ENCODE measurements around the gene ARHGEF17.
"Not testable (repeated sequence)": the region's sequence is repeated elsewhere in the genome, so short reads cannot be mapped to it uniquely, and the experiment has no call there.

The ARHGEF17 gene

GRCh38 chr11:73308003-73308960, at the start of gene ARHGEF17:
Gene ARHGEF17 (plus strand): TSS chr11:73308276. CDS start chr11:73308639, 363 bp downstream.
- peak in 36 of 51 donors; percentile 36 to 83 (median 60) for DNase-seq

GRCh38 chr11:73259406-73260126, 48.5 kb upstream of the ARHGEF17 start:
- no peak for DNase-seq

- DNase-seq, result no peak
These were observed 48.0 kb upstream of the ARHGEF17 start for GRCh38 chr11:73260127-73260457.

- no peak for DNase-seq
These were observed 45.1 kb upstream of the ARHGEF17 start for GRCh38 chr11:73262851-73263495.

- no peak for DNase-seq
These were observed 44.4 kb upstream of the ARHGEF17 start for GRCh38 chr11:73263640-73264039.

GRCh38 chr11:73265278-73265810, 42.7 kb upstream of the ARHGEF17 start:
- no peak for DNase-seq

- DNase-seq, result no peak
These were observed 42.0 kb upstream of the ARHGEF17 start for GRCh38 chr11:73265853-73266645.

- no peak for DNase-seq
These were observed 41.4 kb upstream of the ARHGEF17 start for GRCh38 chr11:73266646-73267020.

GRCh38 chr11:73267122-73267846, 40.8 kb upstream of the ARHGEF17 start:
- DNase-seq, result no peak

GRCh38 chr11:73267906-73268540, 40.1 kb upstream of the ARHGEF17 start:
- DNase-seq, result no peak

GRCh38 chr11:73268671-73269271, 39.3 kb upstream of the ARHGEF17 start:
- DNase-seq, result no peak

GRCh38 chr11:73269459-73270015, 38.5 kb upstream of the ARHGEF17 start:
- no peak for DNase-seq

GRCh38 chr11:73270016-73270854, 37.8 kb upstream of the ARHGEF17 start:
- no peak for DNase-seq

GRCh38 chr11:73270855-73271477, 37.1 kb upstream of the ARHGEF17 start:
- DNase-seq, result no peak

GRCh38 chr11:73271478-73271865, 36.6 kb upstream of the ARHGEF17 start:
- DNase-seq, result not testable (repeated sequence)

- DNase-seq, result peak in 1 of 51 donors; percentile 24
These were observed 36.0 kb upstream of the ARHGEF17 start, which contains the start of gene P2RY6 for GRCh38 chr11:73271936-73272679. Gene P2RY6 (plus strand): TSS chr11:73272338. CDS start chr11:73296519, 24,181 bp downstream.

- DNase-seq, result no peak
These were observed 35.4 kb upstream of the ARHGEF17 start for GRCh38 chr11:73272680-73273038.

All from hypothalamus (tissue), 51 donors.